GM12875 (cell line): ENCODE measurements around the gene CCDC85C.

Experiments
- H3K4me3 ChIP-seq: one replicate; pipeline ENCODE4 v1.5.1; 2011; ENCODE audit warnings: low read depth, low read length, control low read depth
- TF ChIP-seq, protein P1 (sequence below): IDR thresholded peaks from 2 replicates; pipeline ENCODE4 v1.5.1; 2011; ENCODE audit warnings: low read depth, mild to moderate bottlenecking, control low read depth, inconsistent platforms, low read length, moderate library complexity, borderline replicate concordance; ENCODE audit not compliant: insufficient read depth

Gene CCDC85C

DNA sequence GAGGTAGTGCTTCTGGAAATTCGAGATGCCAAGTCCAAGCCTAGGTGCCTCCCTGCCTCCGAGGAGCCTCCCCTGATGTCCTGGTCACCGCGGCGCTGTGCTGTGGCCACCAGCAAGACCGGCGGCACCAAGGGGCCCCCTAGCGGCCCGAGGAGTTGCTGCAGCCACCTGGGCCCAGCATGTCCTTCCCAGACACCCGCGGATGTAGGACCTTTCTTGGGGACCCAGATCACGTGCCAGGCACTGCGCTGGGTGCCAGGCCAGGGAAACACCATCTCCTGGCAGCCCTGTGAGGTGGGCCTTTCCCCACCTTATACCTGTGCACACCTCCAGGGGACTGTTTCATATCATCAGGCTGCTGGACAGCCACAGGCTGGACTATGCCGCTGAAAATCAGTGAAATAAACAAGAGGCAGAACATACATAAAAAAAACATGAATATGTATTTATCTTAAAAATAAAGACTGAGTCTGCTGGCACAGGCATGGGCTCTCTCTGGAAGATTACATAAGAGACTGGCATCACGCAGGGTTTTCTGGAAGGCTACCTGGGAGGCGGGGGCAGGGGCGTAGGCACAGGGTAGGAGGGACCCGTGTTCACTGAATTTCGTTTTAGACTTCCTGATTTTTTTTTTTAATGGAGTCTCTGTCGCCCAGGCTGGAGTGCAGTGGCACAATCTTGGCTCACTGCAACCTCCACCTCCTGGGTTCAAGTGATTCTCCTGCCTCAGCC, 25.0 kb upstream of the CCDC85C start:
- no peak overlapping the region for H3K4me3 ChIP-seq
- TF ChIP-seq, protein P1, sequence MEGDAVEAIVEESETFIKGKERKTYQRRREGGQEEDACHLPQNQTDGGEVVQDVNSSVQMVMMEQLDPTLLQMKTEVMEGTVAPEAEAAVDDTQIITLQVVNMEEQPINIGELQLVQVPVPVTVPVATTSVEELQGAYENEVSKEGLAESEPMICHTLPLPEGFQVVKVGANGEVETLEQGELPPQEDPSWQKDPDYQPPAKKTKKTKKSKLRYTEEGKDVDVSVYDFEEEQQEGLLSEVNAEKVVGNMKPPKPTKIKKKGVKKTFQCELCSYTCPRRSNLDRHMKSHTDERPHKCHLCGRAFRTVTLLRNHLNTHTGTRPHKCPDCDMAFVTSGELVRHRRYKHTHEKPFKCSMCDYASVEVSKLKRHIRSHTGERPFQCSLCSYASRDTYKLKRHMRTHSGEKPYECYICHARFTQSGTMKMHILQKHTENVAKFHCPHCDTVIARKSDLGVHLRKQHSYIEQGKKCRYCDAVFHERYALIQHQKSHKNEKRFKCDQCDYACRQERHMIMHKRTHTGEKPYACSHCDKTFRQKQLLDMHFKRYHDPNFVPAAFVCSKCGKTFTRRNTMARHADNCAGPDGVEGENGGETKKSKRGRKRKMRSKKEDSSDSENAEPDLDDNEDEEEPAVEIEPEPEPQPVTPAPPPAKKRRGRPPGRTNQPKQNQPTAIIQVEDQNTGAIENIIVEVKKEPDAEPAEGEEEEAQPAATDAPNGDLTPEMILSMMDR = peak; percentile 99

DNA sequence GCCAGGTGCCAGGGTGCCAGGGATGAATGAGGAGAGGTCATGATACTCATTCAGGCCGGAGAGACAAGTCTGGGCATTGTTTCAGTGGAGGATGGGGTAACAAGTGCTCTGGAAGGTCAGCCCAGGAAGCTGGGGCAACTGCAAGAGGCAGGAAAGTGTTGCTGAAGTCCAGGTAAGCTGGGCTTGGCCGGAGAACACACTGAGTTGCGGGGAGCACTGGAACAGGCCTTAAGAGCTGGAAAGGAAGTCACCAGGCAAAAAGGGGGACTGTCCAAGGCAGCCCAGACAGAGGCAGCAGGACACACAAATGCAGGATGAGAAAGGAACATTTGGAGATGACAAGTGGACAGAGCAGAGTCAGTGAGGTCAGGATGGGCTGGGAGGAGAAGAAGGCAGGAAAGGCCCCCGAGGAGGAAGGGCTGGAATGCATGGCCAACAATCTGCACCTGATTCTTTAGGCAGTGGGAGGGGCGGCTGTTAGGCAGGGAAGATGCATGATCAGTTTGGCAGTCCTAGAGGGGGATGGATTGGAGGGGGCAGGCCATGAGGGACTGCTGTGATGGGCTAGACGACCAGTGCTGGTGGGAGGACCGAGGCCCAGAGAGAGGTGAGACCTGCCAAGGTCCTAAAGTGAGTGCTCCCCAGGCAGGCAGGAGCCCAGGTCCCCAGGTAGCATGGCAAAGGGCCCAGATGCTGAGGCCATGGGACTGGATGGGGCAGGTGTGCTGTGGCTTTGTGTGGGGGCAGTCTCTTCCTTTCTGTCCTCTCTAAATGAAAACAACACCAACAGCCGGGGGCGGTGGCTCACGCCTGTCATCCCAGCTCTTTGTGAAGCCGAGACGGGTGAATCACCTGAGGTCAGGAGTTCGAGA, 23.7 kb upstream of the CCDC85C start:
- TF ChIP-seq, protein P1 = no peak

DNA sequence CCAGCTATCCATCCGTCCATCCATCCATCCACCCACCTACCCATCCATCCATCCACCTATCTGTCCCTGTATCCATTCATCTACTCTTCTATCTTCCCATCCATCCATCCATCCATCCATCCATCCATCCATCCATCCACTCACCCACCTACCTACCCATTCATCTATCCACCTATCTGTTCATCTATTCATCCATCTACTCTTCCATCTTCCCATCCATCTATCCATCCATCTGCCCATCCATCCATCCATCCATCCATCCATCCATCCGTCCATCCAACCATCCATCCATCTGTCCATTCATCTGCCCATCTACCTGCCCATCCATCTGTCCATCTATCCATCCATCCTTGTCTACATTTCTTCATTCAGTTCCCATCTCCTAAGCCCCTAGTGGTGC, 23.1 kb upstream of the CCDC85C start:
- TF ChIP-seq, protein P1 = no peak
- H3K4me3 ChIP-seq = no peak overlapping the region

More for the DNA sequence above, 23.7 kb upstream of the CCDC85C start:
- H3K4me3 ChIP-seq = no peak overlapping the region

DNA sequence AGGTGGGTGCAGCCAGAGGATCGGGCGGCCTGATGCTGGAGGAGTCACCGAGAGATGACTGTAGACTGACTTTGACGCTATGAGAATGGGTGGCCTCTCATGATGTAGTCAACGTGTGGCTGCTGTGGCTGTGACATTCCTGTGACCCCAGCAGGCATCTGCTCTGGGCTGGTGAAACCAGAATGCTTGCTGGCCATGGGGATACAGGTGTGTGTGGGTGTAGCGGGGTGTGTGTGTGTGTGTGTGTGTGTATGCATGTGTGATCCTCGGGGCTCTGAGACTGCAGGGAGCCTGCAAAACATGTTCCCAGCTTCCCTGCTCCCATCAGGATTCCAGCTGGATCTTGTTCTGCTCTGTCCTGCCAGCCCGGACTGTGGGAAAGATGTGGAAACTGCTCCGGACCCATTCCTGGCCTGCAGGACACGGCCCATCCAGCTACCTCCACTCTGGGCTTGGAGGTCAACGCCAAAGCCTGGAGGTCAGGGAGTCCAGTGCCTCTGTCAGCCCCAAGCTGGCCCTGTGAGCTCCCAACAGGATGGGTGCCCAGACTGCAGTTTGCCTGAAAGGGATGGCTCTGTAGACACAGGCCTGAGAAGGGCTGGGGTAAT, 22.1 kb upstream of the CCDC85C start:
- TF ChIP-seq, protein P1 = no peak
- no peak overlapping the region for H3K4me3 ChIP-seq

DNA sequence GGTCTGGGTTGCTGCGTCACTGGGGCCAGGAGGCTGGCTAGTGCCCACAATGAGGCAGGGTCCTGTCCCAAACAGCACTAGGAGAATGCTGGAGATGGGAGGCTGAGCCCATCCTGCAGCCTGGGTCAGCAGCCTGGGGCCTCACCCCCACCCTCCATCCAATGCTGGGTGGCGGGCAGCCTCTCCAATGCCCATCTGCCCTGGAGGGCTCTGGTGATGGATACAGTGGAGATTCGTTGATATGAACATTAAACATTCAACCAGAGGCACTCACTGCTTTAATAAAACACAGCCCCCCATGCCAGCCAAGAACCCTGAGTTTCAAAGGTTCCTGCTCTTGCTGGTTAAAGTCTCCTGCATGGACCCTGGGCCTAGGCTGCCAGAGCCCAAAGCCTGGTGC, 21.5 kb upstream of the CCDC85C start:
- TF ChIP-seq, protein P1 = no peak
- no peak overlapping the region for H3K4me3 ChIP-seq

DNA sequence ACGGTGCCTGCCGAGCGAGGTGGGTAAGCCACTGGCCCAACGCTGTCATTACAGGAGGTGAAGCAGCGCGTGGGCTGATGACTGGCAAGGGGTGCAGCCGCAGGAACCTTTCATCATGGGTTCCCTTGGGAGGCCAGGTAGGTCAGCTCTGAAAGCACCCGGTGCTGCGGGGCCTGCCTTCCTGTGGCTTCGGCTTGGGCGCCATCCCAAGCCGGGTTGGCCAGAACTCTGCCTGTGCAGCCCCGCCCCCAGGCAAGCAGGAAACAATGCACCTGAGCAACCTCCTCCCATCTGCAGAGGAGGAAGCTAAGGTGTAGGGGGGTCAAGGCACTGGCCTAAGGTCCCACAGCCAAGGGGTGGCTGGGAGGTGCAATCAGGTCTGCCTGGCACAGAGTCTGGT, 21.0 kb upstream of the CCDC85C start:
- no peak overlapping the region for H3K4me3 ChIP-seq

More for the DNA sequence above, 21.0 kb upstream of the CCDC85C start:
- TF ChIP-seq, protein P1 = no peak
